Measurements from ENCODE around the gene PIP4K2B.

- no peak for TF ChIP-seq CTCF (conservative IDR thresholded peaks at IDR 0.05; ENCODE audit: low read length)
- no peak for TF ChIP-seq EZH2phosphoT487 (IDR thresholded peaks at IDR 0.05; ENCODE audit: borderline replicate concordance, low read depth, low read length)
Observed at GRCh38 chr17:38748149-38748891, 51.0 kb downstream of the PIP4K2B start, which contains the start of gene PCGF2.

Measured in OCI-LY7 (cell line).